Osteocyte (in vitro differentiated cells): ENCODE results near the gene ANP32A. TPM values are rescaled to one million over a fixed set of nuclear protein-coding genes. Genes with fewer than 3 reads are reported as not detected.
A peak's percentile ranks its signal among the peaks of the same experiment; 100 is the strongest.

ENCODE experiments used
- DNase-seq: peaks from one replicate; pipeline ENCODE4 v3.0.0; 2021; ENCODE audit warnings: mixed read lengths; ENCODE audit not compliant: unreplicated experiment; ENCODE audit errors: extremely low spot score
- H3K27ac Mint-ChIP-seq: one replicate; pipeline ENCODE4 v1.8.0; 2021; ENCODE audit warnings: mild to moderate bottlenecking, mixed read lengths; ENCODE audit not compliant: unreplicated experiment
- H3K27me3 Mint-ChIP-seq: one replicate; pipeline ENCODE4 v1.8.0; 2021; ENCODE audit warnings: mixed read lengths; ENCODE audit not compliant: unreplicated experiment
- H3K36me3 Mint-ChIP-seq: one replicate; pipeline ENCODE4 v1.8.0; 2021; ENCODE audit warnings: mixed read lengths; ENCODE audit not compliant: unreplicated experiment
- H3K4me1 Mint-ChIP-seq: one replicate; pipeline ENCODE4 v1.8.0; 2021; ENCODE audit warnings: mixed read lengths; ENCODE audit not compliant: unreplicated experiment
- H3K4me3 Mint-ChIP-seq: one replicate; pipeline ENCODE4 v1.8.0; 2021; ENCODE audit warnings: mild to moderate bottlenecking, moderate library complexity, mixed read lengths; ENCODE audit not compliant: unreplicated experiment
- H3K9me3 Mint-ChIP-seq: one replicate; pipeline ENCODE4 v1.8.0; 2021; ENCODE audit warnings: mixed read lengths; ENCODE audit not compliant: unreplicated experiment
- total RNA-seq: library from RNA; stranded (reverse); gene quantifications from 2 replicates; pipeline ENCODE4 v1.2.1, GENCODE V29; 2021
- TF ChIP-seq, protein P1 (sequence below): fragments of 200-600 bp; sonication (generic); IDR thresholded peaks from 2 replicates; pipeline ENCODE4 v1.5.0; 2021; ENCODE audit warnings: antibody characterized with exemption, mild to moderate bottlenecking, moderate library complexity

The ANP32A gene
- total RNA-seq, 1 donor from 2014 or later, result 155 TPM

DNA sequence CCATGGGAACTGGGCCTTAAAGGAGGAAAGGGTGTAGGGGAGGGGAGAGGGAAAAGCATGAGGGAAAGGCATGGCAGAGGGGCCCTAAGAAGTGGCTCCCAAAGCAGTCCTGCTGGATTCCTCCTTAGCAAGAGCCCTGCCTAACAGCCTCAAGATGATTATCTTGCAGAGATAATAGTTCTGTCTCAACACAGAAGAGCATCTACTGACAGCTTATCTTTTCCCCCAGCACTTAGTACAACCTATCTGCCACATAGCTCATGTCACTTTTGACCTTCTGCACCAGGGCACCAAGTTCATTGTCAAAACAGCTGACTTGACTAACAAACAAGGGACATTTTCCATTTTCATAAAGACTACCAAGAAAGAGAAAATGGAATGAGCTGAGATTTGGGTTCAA is 86.3 kb downstream of the ANP32A start:
- Mint-ChIP-seq H3K27me3 (peaks cover 12% of the 10 kb centered on the region), H3K9me3 (no peaks in the 10 kb centered on the region), H3K4me3 (no peak overlapping the region), H3K36me3 (no peaks in the 10 kb centered on the region), H3K27ac (no peak overlapping the region), H3K4me1 (peaks cover 4% of the 10 kb centered on the region)
- DNase-seq, result no peak
- TF ChIP-seq, protein P1, sequence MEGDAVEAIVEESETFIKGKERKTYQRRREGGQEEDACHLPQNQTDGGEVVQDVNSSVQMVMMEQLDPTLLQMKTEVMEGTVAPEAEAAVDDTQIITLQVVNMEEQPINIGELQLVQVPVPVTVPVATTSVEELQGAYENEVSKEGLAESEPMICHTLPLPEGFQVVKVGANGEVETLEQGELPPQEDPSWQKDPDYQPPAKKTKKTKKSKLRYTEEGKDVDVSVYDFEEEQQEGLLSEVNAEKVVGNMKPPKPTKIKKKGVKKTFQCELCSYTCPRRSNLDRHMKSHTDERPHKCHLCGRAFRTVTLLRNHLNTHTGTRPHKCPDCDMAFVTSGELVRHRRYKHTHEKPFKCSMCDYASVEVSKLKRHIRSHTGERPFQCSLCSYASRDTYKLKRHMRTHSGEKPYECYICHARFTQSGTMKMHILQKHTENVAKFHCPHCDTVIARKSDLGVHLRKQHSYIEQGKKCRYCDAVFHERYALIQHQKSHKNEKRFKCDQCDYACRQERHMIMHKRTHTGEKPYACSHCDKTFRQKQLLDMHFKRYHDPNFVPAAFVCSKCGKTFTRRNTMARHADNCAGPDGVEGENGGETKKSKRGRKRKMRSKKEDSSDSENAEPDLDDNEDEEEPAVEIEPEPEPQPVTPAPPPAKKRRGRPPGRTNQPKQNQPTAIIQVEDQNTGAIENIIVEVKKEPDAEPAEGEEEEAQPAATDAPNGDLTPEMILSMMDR, result no peak

DNA sequence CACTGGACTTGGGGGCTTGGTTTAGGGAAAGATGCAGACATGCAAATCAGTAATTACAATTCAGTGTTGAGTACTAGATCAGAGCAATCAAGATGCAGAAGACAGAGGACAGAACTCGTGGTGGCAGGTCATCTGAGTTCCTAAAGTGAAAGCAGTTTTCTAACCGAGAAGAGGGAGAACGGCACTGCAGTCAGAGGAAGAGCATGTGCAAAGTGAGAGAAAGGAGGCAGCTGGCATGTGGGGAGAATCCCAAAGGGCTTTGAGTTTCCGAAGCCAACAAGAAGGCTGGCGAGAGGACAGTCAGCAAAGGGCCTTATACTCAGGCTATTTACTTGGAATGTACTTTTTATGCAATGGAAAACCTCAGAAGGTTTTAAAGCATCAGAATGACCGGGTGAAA is 87.0 kb downstream of the ANP32A start:
- Mint-ChIP-seq H3K9me3 (no peaks in the 10 kb centered on the region), H3K4me3 (no peak overlapping the region), H3K4me1 (peaks cover 4% of the 10 kb centered on the region), H3K27me3 (peaks cover 12% of the 10 kb centered on the region), H3K36me3 (no peaks in the 10 kb centered on the region), H3K27ac (no peak overlapping the region)
- TF ChIP-seq, protein P1, result no peak
- no peak for DNase-seq

DNA sequence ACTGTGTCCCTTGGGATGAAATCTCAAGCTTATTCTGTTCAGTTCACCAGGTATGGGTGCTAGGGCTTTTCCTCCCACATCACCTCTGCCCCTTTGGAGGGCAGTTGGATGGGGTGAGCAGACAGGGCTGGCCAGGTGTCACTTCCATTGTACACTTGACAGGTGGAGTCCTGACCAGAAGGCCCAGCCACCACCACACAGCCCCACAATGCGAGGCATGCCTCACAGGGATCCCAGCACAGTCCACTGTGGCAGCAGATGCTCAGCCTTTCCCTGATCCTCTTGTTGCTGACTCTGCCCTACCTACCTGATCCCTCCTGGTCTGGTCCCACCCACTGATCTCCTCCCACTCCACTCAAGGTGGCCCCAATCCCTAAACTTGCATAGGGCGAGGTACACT is 88.2 kb downstream of the ANP32A start:
- peaks cover 4% of the 10 kb centered on the region for H3K4me1 Mint-ChIP-seq
- DNase-seq, result no peak
- no peak overlapping the region for H3K4me3 Mint-ChIP-seq
- H3K9me3 Mint-ChIP-seq, result no peaks in the 10 kb centered on the region
- H3K27ac Mint-ChIP-seq, result no peak overlapping the region
- H3K27me3 Mint-ChIP-seq, result peaks cover 12% of the 10 kb centered on the region
- no peaks in the 10 kb centered on the region for H3K36me3 Mint-ChIP-seq
- TF ChIP-seq, protein P1, result no peak

DNA sequence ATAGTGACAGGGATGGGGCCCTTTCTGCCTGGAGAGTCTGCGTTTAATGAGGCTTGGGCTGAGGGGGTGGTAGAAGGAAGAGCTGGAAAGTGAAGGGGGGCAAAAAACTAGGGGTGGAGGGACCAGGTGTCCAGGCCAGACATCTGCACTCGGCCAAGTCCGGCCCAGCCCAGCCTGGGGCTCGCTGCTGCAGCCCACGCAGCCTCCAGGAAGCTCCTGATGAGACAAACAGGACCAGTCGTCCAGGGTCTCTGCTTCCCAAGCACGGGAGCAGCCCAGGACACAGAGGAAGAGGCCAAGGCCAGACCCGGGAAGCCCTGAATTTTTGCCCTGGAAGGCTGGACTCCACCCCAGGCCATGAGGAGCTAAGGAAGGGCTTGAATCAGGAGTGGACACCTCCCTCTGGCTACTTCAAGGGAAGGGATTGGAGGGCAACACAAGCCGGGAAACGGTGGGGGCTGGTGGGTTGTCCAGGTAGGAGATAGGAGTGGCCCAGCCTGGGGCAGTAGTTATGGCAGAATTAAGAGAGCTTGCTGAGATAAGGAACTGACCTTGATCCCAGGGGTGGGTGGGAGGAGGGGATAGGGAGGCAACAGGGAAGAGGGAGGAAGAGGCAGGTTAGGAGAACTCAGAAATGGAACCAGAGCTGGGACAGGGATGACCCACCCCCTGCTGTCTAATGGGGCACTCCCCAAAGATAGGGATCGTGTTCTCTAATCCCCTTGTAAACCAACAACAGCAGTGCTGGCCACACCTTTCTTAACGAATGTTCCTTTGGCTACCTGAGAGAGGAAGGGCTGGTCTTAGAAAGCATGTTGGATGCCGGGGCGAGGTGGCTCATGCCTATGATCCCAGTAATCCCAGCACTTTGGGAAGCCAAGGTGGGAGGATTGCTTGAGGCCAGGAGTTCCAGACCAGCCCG is 89.5 kb downstream of the ANP32A start:
- Mint-ChIP-seq H3K36me3 (no peaks in the 10 kb centered on the region), H3K9me3 (no peaks in the 10 kb centered on the region), H3K4me3 (no peak overlapping the region), H3K27me3 (peaks cover 12% of the 10 kb centered on the region), H3K4me1 (peaks cover 4% of the 10 kb centered on the region), H3K27ac (no peak overlapping the region)
- TF ChIP-seq, protein P1, result no peak
- DNase-seq, result no peak

DNA sequence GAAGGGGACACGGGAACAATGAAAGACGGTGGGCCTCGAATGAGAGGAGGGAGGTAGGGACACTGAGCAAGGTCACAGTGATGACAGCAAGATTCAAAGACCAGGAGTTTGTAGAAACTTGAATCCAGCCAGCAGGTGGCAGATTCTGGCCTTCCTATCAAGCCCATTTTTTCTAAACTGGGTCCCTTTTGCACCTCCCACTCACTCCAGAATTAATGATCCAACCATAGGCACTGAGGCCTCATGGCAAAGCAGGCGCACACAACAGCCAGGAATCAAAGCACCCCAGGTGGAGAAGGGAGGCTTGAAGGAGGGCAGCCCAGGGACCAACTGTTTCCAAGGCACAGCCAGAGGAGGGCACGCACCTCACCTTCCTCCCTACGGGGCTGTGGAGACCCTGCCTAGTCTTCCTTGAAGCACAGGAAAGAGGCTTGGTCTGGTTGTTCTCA is 90.2 kb downstream of the ANP32A start:
- TF ChIP-seq, protein P1, result peak; percentile 65

More for the DNA sequence above, 90.2 kb downstream of the ANP32A start:
- H3K27ac Mint-ChIP-seq, result no peak overlapping the region
- no peaks in the 10 kb centered on the region for H3K9me3 Mint-ChIP-seq
- H3K27me3 Mint-ChIP-seq, result peaks cover 12% of the 10 kb centered on the region
- H3K4me1 Mint-ChIP-seq, result peaks cover 4% of the 10 kb centered on the region
- no peak for DNase-seq
- H3K4me3 Mint-ChIP-seq, result no peak overlapping the region
- H3K36me3 Mint-ChIP-seq, result peaks cover 4% of the 10 kb centered on the region
